ENCODE data around the gene GPR34.

DNA sequence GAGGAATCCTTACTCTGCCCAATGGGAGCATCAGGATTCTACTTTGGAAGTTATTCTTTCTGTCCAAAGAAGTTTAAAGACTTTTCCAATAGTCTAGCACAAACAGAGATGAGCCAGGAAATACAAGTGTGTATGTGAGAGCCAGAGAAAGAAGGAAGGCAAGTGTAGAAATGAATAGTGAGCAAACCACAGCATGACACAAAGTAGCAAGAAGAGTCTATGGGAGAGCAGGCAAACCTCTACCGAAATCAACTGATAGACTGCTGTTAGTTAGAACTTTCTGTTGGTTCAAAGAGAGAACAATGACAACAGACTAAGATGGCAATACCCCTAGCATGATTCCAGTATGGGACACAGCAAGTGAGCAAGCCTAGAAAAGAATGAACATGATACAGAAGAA is 16.1 kb upstream of the GPR34 start:
- no peak for TF ChIP-seq EZH2 (IDR thresholded peaks at IDR 0.05; ENCODE audit: borderline replicate concordance, insufficient read depth, low read depth, low read length, poor library complexity, severe bottlenecking)
- TF ChIP-seq, protein P1, sequence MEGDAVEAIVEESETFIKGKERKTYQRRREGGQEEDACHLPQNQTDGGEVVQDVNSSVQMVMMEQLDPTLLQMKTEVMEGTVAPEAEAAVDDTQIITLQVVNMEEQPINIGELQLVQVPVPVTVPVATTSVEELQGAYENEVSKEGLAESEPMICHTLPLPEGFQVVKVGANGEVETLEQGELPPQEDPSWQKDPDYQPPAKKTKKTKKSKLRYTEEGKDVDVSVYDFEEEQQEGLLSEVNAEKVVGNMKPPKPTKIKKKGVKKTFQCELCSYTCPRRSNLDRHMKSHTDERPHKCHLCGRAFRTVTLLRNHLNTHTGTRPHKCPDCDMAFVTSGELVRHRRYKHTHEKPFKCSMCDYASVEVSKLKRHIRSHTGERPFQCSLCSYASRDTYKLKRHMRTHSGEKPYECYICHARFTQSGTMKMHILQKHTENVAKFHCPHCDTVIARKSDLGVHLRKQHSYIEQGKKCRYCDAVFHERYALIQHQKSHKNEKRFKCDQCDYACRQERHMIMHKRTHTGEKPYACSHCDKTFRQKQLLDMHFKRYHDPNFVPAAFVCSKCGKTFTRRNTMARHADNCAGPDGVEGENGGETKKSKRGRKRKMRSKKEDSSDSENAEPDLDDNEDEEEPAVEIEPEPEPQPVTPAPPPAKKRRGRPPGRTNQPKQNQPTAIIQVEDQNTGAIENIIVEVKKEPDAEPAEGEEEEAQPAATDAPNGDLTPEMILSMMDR (IDR thresholded peaks at IDR 0.05), result no peak

All from B cell (primary cell).